HG03139 (cell line): ENCODE data around the gene THSD4.
"Not testable (repeated sequence)": the region's sequence is repeated elsewhere in the genome, so short reads cannot be mapped to it uniquely, and the experiment has no call there.

Source experiments
- ATAC-seq: cut with Tn5 transposase; IDR thresholded peaks from one replicate; pipeline ENCODE4 v1.9.1; 2021; ENCODE audit not compliant: unreplicated experiment

Gene THSD4

GRCh38 chr15:71643918-71644317 is 528.6 kb downstream of the THSD4 start:
- no peak for ATAC-seq

- ATAC-seq = no peak
Measured at GRCh38 chr15:71646767-71647486, 531.7 kb downstream of the THSD4 start.

DNA sequence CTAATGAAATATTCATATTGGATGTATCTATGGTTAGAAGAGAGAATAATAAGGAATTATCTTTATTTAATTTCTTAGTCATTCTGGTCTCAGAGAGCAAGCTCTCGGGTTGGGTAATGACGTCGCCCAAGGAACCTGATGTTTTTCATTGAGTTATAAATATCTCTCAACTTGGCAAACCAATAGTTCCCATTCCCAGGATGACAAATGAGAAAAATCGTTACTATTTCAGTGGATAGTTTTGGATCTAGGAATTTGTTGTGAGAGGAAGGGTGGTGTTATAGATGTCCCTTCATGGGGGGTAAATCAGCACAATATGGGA is 532.2 kb downstream of the THSD4 start:
- ATAC-seq = no peak

- no peak for ATAC-seq
Measured at GRCh38 chr15:71648095-71648494, 532.8 kb downstream of the THSD4 start.

DNA sequence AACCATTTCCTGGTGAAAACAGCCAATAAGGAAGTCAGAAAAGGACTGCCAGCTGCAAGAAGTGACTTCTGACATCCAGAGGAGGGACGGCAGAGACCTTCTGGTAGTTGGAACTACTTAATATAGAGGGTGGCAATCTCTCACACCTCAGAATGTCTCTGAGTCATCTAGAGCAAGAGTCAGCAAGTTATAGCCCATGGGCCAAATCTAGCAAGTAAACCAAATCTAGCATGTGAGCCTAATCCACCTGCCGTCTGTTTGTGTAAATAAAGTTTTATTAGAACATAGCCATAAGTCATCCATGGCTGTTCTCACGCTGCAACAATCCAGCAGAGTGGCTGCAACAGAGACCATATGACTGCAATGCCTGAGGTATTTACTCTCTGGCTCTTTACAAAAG is 534.6 kb downstream of the THSD4 start:
- ATAC-seq = no peak

- ATAC-seq = no peak
Measured at GRCh38 chr15:71650603-71651002, 535.3 kb downstream of the THSD4 start.

DNA sequence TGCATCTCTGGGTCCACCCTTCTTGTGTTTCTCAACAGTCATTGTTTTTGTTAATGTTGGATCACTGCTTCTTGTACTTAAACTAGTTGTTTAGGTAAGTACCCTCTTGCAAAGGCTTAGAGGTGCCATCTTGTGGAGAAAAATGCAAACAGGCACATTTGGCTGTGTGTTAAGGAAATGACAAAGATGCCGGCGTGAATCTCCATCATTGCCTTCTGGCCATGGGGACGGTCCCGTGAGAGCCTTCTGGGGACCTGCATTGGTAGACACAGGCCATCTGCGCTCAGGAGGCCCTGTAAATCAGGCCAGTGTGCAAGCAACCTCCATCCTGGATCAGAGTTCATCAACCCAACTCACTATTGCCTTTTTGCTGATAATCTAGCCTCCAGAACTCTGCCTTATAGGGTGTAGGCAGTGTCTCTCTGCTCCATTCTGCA is 536.5 kb downstream of the THSD4 start:
- ATAC-seq = no peak

DNA sequence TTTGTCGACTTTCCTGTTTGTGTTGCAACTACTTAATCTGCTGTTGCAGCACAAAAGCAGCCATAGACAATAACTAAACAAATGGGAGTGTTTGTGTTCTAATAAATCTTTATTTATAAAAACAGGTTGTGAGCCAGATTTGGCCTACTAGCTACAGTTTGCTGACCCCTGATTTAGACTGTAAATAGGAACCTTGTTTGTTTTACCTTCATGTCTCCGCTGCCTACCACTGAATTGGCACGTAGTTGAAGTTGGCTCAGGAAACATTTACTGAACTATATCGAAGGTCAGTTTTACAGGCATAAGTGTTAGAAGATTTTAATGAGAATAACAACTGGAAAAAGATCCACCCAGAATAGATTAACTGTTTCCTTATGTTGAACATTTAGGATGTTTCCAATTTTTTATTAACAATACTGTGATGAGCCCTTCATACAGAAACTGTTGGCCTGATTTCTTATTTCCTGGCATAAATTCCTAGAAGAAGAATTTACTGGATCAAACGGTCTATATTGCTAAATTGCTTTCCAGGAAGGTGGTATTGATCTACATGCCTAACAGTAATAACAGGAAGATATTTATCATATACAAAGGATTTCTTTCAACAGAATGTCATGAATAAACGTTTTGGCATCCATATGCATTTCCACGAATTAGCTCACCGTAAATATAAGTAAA is 538.9 kb downstream of the THSD4 start:
- no peak for ATAC-seq

DNA sequence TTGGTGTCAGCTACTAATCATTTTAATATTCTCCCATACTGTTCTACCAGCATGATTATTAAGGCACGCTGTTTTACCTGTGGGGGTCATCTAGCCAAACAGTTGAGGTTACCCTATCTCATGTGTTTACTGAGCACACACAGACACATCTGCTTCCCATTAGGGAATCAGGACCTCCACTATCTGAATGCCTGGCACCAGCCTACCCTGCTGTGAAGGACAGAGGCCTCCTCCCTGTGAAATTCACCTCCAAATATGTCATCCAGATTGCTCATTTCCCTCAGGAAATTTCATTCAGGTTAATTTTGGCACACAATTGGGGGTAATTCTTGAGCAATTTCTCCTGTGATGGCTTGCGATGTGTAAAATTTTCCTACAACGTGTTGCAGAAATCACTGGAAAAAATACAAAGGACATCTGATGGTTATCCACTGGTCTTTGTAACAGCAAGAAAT is 539.5 kb downstream of the THSD4 start:
- ATAC-seq = no peak

DNA sequence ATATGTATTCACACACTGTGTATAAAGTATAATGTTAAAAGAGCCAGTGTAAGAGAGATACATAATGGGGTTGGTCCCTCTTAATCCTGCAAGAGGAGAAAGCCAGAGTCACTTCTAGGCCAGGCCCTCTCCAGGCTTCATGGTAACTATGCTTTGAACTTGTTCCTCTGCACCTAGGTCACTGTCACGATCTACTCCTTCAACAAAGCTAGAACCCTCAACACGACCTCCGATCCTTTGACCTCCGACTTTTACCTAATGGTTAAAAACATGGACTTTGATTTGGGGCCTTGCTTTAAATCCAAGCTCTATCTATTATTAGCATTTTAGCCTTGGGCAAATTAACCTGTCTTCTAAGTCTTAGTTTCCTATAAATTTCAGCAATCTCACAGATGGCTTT is 541.2 kb downstream of the THSD4 start:
- ATAC-seq = no peak

DNA sequence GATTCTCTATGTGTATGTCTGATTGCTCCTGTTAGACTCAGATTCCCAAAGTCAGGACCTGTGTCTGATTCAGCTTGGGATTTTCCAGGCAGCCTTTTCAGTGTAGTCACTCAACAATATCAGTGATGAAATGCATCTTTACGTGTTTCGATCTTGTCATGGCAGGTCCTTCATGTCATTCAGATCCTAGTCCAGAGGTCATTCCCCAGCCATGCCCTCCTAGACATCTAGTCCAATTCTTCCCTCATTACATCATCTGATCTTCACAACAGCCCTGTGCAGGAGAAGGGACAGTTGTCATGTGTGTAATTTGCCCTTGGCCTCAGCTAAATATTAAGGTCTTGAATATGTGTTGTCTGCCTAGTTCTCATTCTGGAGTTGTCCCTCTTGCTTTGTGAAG is 541.9 kb downstream of the THSD4 start:
- no peak for ATAC-seq

DNA sequence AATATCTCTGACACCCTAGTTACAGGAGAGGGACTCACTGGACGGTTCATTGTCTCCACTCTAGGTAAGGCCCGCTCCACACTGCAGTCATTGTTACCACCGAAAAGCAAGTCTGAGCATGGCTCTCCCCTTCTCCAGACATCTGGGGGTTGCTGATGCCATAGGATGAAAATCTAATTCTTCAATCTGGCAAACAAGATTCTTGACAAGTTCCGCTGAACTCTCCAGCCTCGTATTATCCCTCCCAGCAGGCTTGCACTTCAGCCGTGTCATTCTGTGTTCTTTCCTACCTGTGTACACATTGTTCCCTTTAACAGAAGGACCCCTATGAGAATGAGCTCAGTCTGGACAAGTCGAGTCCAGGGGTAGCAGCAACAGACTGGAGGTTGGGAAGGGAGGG is 542.8 kb downstream of the THSD4 start:
- ATAC-seq = no peak

DNA sequence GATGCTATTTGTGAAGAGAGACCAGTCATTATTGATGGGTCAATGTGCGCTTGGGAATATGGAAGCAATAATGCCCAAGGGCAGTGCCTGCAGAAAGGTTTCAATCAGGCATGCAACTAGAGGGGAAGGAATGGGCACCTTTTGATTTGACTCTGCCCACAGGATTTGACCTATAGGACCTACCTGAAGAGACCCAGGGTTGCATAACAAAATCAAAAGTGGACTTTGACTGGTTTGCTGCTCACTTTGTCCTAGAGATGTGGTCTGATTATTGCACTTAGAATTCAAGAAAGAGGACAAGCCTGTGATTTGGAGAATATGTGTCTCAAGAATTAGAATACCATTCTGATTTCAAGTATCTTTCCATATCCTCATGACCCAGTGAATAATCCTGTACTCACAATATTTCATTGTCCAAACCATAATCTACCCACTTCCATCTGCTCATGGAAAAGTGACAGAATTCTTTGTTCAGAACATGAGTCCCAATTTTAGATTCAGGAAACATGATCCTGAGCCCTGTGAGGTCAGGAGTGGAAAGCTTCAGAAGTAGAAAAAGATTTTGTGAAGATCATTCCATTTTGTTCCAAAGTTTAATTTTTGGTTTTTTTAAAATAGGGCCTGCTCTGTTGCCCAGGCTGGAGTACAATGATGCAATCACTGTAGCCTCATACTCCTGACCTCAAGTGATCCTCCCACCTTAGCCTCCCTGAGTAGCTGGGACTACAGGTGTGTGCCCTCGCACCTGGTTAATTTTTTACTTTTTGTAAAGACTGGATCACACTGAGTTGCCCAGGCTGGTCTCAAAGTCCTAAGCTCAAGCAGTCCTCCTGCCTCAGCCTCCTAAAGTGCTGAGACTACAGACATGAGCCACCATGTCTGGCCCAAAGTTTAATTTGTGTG is 543.8 kb downstream of the THSD4 start:
- ATAC-seq = no peak

- ATAC-seq = no peak
Measured at GRCh38 chr15:71659730-71660067, 544.4 kb downstream of the THSD4 start.

DNA sequence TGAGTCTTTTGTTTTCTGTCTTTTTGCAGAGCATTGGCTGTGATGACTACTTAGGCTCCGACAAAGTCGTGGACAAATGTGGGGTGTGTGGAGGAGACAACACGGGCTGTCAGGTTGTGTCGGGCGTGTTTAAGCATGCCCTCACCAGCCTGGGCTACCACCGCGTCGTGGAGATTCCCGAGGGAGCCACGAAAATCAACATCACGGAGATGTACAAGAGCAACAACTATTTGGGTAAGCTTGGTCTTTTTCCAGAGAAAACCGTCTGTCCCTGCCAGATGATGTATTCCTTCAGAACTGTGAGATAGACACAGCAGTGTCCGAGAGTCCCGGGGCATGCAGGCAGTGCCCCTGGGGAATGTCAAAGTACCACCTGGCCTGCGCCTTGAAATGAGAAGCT is 545.2 kb downstream of the THSD4 start:
- ATAC-seq = no peak

- no peak for ATAC-seq
Measured at GRCh38 chr15:71662306-71662705, 547.0 kb downstream of the THSD4 start.

DNA sequence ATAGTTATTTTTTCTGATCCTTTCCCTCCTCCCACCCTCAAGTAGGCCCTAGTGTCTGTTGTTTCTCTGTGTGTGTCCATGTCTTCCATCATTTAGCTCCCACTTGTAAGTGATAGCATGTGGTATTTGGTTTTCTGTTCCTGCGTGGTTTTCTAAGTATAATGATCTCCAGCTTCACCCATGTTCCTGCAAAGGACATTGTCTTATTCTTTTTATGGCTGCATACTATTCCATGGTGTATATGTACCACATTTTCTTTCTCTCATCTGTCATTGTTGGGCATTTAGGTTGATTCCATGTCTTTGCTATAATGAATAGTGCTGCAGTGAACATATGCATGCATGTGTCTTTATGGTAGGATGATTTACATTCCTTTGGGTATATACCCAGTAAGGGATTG is 549.4 kb downstream of the THSD4 start:
- no peak for ATAC-seq

- ATAC-seq = no peak
Measured at GRCh38 chr15:71666763-71667620, 551.7 kb downstream of the THSD4 start.

- no peak for ATAC-seq
Measured at GRCh38 chr15:71669688-71670087, 554.4 kb downstream of the THSD4 start.

- ATAC-seq = not testable (repeated sequence)
Measured at GRCh38 chr15:71670222-71670621, 555.0 kb downstream of the THSD4 start.

- no peak for ATAC-seq
Measured at GRCh38 chr15:71674354-71674753, 559.1 kb downstream of the THSD4 start.
